Heart left ventricle (tissue), 16 donors: Measurements from ENCODE around the gene POLR2J2. TPM values are rescaled to one million over a fixed set of nuclear protein-coding genes. Genes with fewer than 3 reads are reported as not detected.
"Not testable (repeated sequence)": the region's sequence is repeated elsewhere in the genome, so short reads cannot be mapped to it uniquely, and the experiment has no call there.

ENCODE experiments used
- ATAC-seq, 4 donors: fragments of 200-7000 bp; cut with Tn5 transposase; one replicate each; pipeline ENCODE4 v1.9.1; 2020 to 2022; ENCODE audit warnings: moderate library complexity in 4 of 4, mild to moderate bottlenecking in 3 of 4, moderate number of reproducible peaks in 1 of 4
- DNase-seq, 5 donors: peaks; one replicate each; pipeline ENCODE4 v3.0.0-alpha.2; 2020
- H3K27ac ChIP-seq, 12 donors: fragments of 200-600 bp; sonication (generic) in 4 of 12; one replicate each; pipeline versions ENCODE4 v1.5.0 to v1.8.0; 2016 to 2022; ENCODE audit warnings: mild to moderate bottlenecking in 2 of 12
- H3K27me3 ChIP-seq, 9 donors: fragments of 200-600 bp; sonication (generic) in 2 of 9; one replicate each; pipeline versions ENCODE4 v1.5.1 to v1.8.0; 2016 to 2022; ENCODE audit warnings: mild to moderate bottlenecking in 3 of 9
- H3K36me3 ChIP-seq, 9 donors: fragments of 200-600 bp; sonication (generic) in 2 of 9; one replicate each; pipeline versions ENCODE4 v1.5.0 to v1.8.0; 2018 to 2022; ENCODE audit warnings: mild to moderate bottlenecking in 2 of 9
- H3K4me1 ChIP-seq, 12 donors: fragments of 200-600 bp; sonication (generic) in 4 of 12; one replicate each; pipeline versions ENCODE4 v1.5.0 to v1.8.0; 2016 to 2022; ENCODE audit warnings: mild to moderate bottlenecking in 3 of 12
- H3K4me3 ChIP-seq, 12 donors: fragments of 200-600 bp; sonication (generic) in 4 of 12; one replicate each; pipeline versions ENCODE4 v1.5.0 to v1.8.0; 2017 to 2022; ENCODE audit warnings: mild to moderate bottlenecking in 9 of 12, moderate library complexity in 4 of 12
- H3K9me3 ChIP-seq, 12 donors: fragments of 200-600 bp; sonication (generic) in 4 of 12; one replicate each; pipeline versions ENCODE4 v1.5.0 to v1.8.0; 2016 to 2022; ENCODE audit warnings: mild to moderate bottlenecking in 1 of 12
- WGBS, 4 donors: extraction: QIAGEN DNeasy Blood & Tissue Kit in 2 of 4; methylation state at CpG; one replicate each; pipeline versions ENCODE4 v1.1.5 to v1.1.7; 2013 to 2018; 5-methylcytosine and 5-hydroxymethylcytosine counted together
- intact Hi-C, 10 donors: fragments of 100-400 bp; cut with DNase I; formaldehyde crosslinking; loops; one replicate each; pipeline versions ENCODE4 v1.11.1 to v1.14.2; 2022
- polyA plus RNA-seq, 2 donors: library from polyadenylated mRNA; stranded (reverse); fragments of 200-250 nt; gene quantifications; one replicate each; pipeline ENCODE4 v1.2.3, GENCODE V29; 2013
- total RNA-seq, 9 donors: library from RNA; depleted of rRNA in 2 of 9; stranded (reverse); fragments of >200 nt in 2 of 9; fragmentation: NEBNext Ultra II Directional in 3 of 9; extraction: Animal tissue kit (Norgen Biotek cat#: 25700) in 3 of 9; gene quantifications; one replicate each; pipeline versions ENCODE4 v1.1.0 to v1.2.4, GENCODE V29; 2016 to 2023
- donor health status: ischemic (EF 13 %, LVEDD 7.1; RV severe dilation, severe dysfunction).
- donor health status: healthy with polysubstance abuse.
- donor health status: DM: no; HTN: yes; CAD: no.
- donor health status: DM: no; HTN: no; CAD: no.
- donor health status: ischemic (EF 25% LVEDD 6.9; RV normal size, moderate dysfunction).
- donor health status: ischemic (EF 25% LVEDD 5.7; RV mildly dilated, moderate dysfunction).
- donor health status: healthy.
- donor health status: DM: yes; HTN: yes; CAD: no.
- donor health status: ischemic (EF 35%, LVEDD 5.7; RV mildly dilated, moderate dysfunction).
- donor health status: nonischemic (EF 11% LVEDD 7.7; RV severe dilation, severe dysfunction).
- donor health status: DM: yes; HTN: yes; CAD: no.
- donor health status: PGD.
- donor health status: ischemic (EF 29% LVEDD 5.4; RV normal size, mild dysfunction).
- donor health status: nonischemic (EF 23%, LVEDD 6.1; RV moderate dilation, normal function).

The POLR2J2 gene
- total and polyA plus RNA-seq, 11 donors, result 0.79 to 12.9 (median 3.3) TPM; not detected in 1

DNA sequence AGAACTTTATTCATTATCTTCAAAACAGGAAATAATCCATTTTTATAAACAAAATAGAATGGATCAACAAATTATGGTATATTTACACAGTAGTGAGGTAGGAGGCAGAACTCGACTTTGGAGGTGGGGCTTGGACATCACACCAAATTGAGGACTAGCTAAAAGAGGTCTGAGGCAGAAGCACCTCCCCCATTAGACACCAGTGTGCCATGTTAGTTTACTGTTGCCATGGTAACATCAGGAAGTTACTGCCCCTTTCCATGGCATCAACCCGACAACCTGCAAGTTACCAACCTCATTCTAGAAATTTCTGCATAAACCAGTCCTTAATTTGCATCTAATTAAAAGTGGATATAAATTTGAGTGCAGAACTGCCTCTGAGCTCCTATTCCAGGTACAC, 24.5 kb upstream of the POLR2J2 start:
- intact Hi-C loops, ATAC-seq, DNase-seq: not testable (repeated sequence)

DNA sequence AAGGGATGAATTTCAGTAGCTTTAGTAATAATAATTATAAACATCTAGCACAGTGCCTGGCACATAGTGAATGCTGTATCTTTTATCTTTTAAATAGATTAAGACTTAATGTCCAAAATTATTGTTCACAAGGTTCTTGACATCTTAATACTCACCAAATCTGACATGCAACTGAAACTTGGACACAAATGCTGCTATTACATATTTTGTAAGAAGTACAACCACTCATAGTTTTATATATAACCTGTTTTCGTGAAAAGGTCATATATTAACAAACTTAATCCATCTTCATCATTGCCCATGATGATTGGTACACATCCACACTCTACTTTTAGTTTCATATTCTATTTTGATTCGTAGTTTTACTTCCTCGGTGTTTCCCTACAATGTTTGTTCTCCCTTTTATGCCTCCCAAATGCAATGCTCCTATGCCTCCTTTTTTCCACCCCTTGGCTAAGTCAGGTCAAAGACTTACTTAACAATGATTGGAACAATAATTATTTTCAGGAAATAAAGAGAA, 23.6 kb upstream of the POLR2J2 start:
- H3K4me1 ChIP-seq, H3K9me3 ChIP-seq, intact Hi-C loops, H3K27ac ChIP-seq, H3K4me3 ChIP-seq, DNase-seq, H3K27me3 ChIP-seq, ATAC-seq, H3K36me3 ChIP-seq: not testable (repeated sequence)
- WGBS, 4 donors, result 43 to 72% (median 57%) methylated on average over 1 to 3 of the region's 3 CpGs

More for the DNA sequence above, 24.5 kb upstream of the POLR2J2 start:
- not testable (repeated sequence) for H3K36me3 ChIP-seq, H3K4me1 ChIP-seq, H3K27ac ChIP-seq, H3K27me3 ChIP-seq, H3K9me3 ChIP-seq, H3K4me3 ChIP-seq
- 40 to 76% (median 55%) methylated on average over 1 of the region's 2 CpGs for WGBS, 4 donors

DNA sequence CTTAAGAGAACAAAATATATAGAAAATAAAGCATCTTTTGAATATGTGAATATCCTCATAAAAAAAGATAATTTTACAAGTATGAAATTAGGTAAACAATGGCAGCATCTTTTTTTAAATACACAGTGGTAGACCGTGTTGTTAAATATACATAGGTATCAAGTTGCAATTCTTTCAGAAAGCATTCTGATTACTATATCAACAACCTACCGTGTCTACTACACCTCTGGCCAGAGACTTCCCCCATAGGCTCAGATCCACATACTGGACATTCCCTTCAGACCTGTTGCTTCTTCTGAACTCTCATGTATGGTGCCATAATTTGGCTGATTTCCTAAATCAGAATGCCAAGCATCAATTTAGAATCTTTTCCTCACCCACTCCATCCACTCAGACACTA, 22.5 kb upstream of the POLR2J2 start:
- H3K36me3 ChIP-seq, H3K4me3 ChIP-seq, H3K4me1 ChIP-seq, intact Hi-C loops, H3K9me3 ChIP-seq, DNase-seq, H3K27ac ChIP-seq, H3K27me3 ChIP-seq, ATAC-seq: not testable (repeated sequence)
- WGBS, 4 donors, result 61 to 81% (median 67%) methylated on average over 2 of the region's 2 CpGs

DNA sequence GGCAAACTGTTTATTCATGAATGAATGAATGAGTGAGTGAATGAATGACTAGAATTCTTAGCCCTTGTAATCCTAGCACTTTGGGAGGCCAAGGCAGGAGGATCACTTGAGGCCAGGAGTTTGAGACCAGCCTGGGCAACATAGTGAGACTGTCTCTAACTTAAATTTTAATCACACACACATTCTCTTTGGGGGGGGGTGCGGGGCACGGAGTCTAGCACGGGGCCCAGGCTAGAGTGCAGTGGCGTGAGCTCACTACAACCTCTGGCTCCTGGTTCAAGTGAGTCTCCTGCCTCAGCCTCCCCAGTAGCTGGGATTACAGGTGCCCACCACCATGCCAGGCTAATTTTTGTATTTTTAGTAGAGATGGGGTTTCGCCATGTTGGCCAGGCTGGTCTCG, 19.1 kb upstream of the POLR2J2 start:
- ATAC-seq, H3K4me3 ChIP-seq, H3K27me3 ChIP-seq, H3K9me3 ChIP-seq, intact Hi-C loops, H3K36me3 ChIP-seq, H3K4me1 ChIP-seq, H3K27ac ChIP-seq: not testable (repeated sequence)
- 82 to 93% (median 93%) methylated on average over 4 of the region's 6 CpGs; no CpG with 5 or more reads in 1 of the 4 donors for WGBS, 4 donors
- DNase-seq, result peak in 1 of 5 donors; percentile 30

DNA sequence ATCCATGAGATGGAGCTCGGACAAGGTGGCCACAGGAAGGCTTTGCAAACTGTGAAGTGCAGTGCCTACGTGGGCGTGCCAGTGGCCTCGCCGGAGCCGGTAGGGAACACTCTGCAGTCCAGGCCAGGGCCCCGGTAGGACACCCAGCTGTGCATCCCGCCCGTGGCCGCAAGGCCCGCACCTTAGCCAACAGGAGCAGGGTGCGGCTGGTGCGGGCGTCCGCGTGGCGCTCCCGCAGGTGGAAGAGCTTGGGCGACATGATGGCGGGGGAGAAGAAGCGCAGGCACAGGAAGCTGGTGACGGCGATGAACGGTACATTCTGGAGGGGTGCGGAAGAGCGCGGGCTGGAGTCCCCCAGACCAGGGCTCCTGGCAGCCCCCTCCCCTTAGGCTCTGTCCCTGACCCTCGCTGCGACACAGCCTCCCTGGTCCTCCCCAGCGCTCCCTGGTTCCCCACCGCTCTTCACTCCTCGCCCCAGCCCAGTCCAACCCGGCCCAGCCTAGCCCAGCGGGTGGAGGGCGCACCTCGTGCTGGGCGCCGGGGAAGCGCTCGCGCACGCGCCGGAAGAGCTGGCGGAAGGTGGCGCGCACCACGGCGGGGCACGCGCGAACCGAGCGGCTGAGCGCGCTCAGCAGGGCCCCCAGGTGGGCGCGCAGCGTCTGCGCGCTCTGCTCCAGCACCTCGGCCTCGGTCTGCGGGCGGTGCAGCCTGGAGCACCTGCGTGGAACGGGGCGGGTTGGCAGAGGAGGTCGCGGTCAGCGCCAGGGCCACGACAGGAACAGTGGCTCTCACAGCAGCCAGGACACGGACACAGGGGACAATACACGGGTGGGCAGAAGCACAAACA, 18.2 kb upstream of the POLR2J2 start:
- intact Hi-C loops, H3K9me3 ChIP-seq, H3K4me1 ChIP-seq, H3K36me3 ChIP-seq, H3K27ac ChIP-seq, H3K27me3 ChIP-seq: not testable (repeated sequence)
- 37 to 48% methylated on average over 14 to 15 of the region's 74 CpGs; no CpG with 5 or more reads in 2 of the 4 donors for WGBS, 4 donors
- ATAC-seq, result peak in 3 of 4 donors; percentile 43 to 44 (median 43)
- peak in 1 of 5 donors; percentile 56 for DNase-seq
- H3K4me3 ChIP-seq, result peak overlapping the region in 2 of 12 donors; percentile 28 to 43

DNA sequence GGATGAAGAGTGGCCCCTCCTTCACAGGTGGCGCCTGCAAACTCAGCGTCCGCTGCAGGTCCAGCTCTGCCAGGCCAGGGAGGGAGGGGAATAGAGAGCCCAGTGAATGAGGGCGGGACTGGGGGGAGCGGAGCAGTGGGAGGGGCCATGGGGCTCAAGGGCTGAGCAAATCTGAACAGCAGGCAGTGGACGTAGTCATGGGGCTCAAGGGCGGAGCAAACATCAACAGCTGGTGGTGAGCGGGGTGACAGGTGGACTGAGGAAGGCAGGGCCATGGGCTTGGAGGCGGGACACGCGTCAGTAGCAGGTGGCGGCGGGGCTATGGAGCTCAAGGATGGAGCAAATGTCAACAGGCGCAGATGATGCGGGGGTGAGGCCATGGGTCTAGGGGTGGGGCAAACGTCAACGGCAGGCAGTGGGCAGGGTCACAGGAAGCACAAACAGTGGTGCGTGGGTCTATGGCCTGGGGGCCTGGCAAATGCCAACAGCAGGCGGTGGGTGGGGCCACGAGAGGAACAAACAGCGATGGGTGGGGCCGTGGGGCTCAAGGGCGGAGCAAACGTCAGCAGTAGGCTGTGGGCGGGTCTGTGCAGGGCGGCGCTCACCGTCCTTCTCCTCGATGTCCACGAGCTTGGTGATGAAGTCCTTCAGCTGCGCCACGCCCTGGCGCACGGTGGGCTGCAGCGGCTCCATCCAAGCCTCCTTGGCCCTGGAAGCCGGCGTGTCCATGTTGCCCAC, 17.0 kb upstream of the POLR2J2 start:
- ATAC-seq, result peak; percentile 89 to 94 (median 94)
- WGBS, 4 donors, result no CpG with 5 or more reads among the region's 37 CpGs
- H3K36me3 ChIP-seq, intact Hi-C loops, H3K4me1 ChIP-seq, H3K27me3 ChIP-seq, H3K27ac ChIP-seq, DNase-seq, H3K9me3 ChIP-seq, H3K4me3 ChIP-seq: not testable (repeated sequence)

DNA sequence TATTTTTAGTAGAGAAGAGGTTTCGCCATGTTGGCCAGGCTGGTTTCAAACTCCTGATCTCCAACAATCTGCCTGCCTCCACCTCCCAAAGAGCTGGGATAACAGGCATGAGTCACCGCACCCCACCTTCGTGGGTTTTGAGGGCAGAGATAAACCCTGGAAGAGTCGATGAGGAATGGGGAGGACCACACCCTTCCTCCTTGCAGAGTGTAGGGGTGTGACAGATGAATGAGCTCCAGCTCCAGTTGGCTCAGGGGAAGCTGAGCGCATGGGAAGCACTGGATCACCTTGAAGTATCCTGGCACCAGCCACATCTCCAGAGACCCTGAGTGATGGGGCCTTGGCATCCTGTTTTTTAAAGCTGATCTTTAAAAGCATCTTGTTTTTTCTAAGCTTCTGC, 11.1 kb upstream of the POLR2J2 start:
- H3K27me3 ChIP-seq, H3K9me3 ChIP-seq, H3K4me1 ChIP-seq, H3K27ac ChIP-seq, DNase-seq, H3K4me3 ChIP-seq, intact Hi-C loops, H3K36me3 ChIP-seq: not testable (repeated sequence)
- peak in 1 of 4 donors; percentile 16 for ATAC-seq
- WGBS, 4 donors, result no CpG with 5 or more reads among the region's 5 CpGs

DNA sequence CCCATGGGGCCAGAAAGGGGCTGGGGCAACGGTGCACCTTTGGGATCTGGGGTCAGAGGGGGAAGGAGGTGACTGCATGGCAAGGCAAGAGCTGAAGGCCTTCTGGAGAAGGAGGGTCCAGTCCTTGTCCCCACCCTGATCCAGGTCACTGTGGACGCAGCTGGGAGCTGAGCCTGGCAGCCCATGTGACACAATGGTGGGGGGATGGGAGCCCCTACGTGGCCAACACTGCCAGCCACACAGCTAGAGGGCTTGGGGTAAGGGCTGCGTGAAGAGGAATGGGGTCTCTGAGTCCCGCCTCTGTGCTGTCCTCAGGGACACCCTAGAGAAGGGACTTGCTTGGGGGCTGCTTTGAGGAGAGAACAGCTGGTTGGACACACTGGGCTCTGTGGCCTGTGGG, 9.3 kb upstream of the POLR2J2 start:
- H3K4me3 ChIP-seq, intact Hi-C loops, DNase-seq, H3K4me1 ChIP-seq, H3K9me3 ChIP-seq, H3K36me3 ChIP-seq, H3K27ac ChIP-seq, H3K27me3 ChIP-seq: not testable (repeated sequence)
- ATAC-seq, result peak in 3 of 4 donors; percentile 5 to 31 (median 25)
- no CpG with 5 or more reads among the region's 5 CpGs for WGBS, 4 donors

DNA sequence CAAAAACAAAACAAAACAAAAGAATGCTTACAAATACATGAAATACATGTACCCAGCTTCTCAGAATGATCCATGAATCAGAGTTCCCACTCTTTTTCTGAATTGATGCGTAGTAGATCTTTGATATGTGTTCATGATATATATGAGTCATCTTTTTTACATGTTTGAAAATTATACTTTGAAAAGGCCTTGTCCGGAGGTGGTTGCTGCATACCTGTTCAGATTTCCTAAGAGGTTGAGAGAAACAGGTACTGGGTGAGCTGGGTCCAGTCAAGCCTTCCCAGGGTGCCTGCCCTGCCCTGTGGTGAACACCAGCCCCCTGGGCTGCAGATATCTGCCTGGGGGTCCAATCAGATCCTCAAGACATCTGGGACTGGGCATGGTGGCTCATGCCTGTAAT, 4.1 kb upstream of the POLR2J2 start:
- H3K4me1 ChIP-seq, DNase-seq, H3K36me3 ChIP-seq, H3K4me3 ChIP-seq, H3K27ac ChIP-seq, ATAC-seq, intact Hi-C loops, H3K27me3 ChIP-seq, H3K9me3 ChIP-seq: not testable (repeated sequence)
- WGBS, 4 donors, result 83 to 91% methylated on average over 1 of the region's 2 CpGs; no CpG with 5 or more reads in 2 of the 4 donors

DNA sequence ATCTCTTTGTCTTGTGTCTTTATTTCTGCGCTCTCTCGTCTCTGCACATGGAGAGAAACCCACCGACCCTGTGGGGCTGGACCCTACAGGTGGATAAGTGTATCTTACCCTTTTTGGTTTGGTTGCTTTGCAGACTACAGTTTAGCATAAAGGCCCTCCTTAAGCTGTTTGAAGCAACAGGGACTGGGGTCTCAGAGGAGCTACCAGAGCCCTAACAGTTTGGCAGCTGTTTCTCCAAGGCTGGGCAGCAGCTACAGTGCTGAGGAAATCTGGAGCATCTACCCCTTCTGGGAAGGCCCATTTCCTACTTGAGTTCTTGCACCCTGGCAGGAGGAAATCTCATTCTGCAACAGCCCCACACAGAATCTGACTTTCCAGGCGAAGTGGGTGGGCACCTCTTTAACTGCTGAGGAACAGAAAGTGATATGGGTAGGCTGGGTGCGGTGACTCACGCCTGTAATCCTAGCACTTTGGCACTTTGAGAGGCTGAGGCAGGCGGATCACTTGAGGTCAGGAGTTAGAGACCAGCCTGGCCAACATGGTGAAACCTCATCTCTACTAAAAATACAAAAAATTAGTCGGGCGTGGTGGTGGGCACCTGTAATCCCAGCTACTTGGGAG, 2.1 kb upstream of the POLR2J2 start:
- intact Hi-C loops, ATAC-seq, H3K36me3 ChIP-seq, H3K27ac ChIP-seq, DNase-seq, H3K4me3 ChIP-seq, H3K4me1 ChIP-seq, H3K9me3 ChIP-seq, H3K27me3 ChIP-seq: not testable (repeated sequence)
- WGBS, 4 donors, result no CpG with 5 or more reads among the region's 9 CpGs
